ENCODE results near the gene CFAP161. TPM values are rescaled to one million over a fixed set of nuclear protein-coding genes. Genes with fewer than 3 reads are reported as not detected.

Gene CFAP161
- total and polyA plus RNA-seq, 3 donors from 2014 or later = 4.6 to 19.7 (median 8.7) TPM

GRCh38 chr15:81182756-81183438 is 48.8 kb downstream of the CFAP161 start:
- Histone ChIP-seq H3K36me3 (ENCODE audit: low read depth, missing control alignments) (no peaks in the 10 kb centered on the region), H3K27ac (peak overlapping the region; percentile 25 to 79), H3K4me1 (peaks cover 8% of the 10 kb centered on the region), H3K4me3 (peak overlapping the region; percentile 19 to 43), H3K27me3 (no peaks in the 10 kb centered on the region), H3K9me3 (no peaks in the 10 kb centered on the region)
- peak; percentile 48 for DNase-seq
- intact Hi-C loops (cut with DNase I; ENCODE audit: low total_unique reads) = no loop called here
- no peak for TF ChIP-seq POLR2A (IDR thresholded peaks at IDR 0.05)
- peak in 1 of 3 experiments; percentile 14 for TF ChIP-seq CTCF (IDR thresholded peaks at IDR 0.05)
- 39 to 40% methylated on average over 9 to 13 of the region's 13 CpGs for WGBS, 2 donors

- no peak for DNase-seq
- no peaks in the 10 kb centered on the region for H3K36me3 ChIP-seq (ENCODE audit: low read depth, missing control alignments)
- peaks cover 8% of the 10 kb centered on the region for H3K4me1 ChIP-seq
- H3K27ac ChIP-seq = peak overlapping the region in 1 of 2 donors; percentile 79
- H3K4me3 ChIP-seq = peak overlapping the region; percentile 19 to 43
- no peaks in the 10 kb centered on the region for H3K9me3 ChIP-seq
- H3K27me3 ChIP-seq = no peaks in the 10 kb centered on the region
- TF ChIP-seq POLR2A (IDR thresholded peaks at IDR 0.05) = no peak
- TF ChIP-seq CTCF (IDR thresholded peaks at IDR 0.05) = no peak
- intact Hi-C loops (cut with DNase I; ENCODE audit: low total_unique reads) = no loop called here
- WGBS, 2 donors = 70 to 78% methylated on average over 4 of the region's 4 CpGs
Measured at GRCh38 chr15:81183439-81183775, 49.3 kb downstream of the CFAP161 start.

- Histone ChIP-seq H3K4me1 (peaks cover 8% of the 10 kb centered on the region), H3K9me3 (no peaks in the 10 kb centered on the region), H3K4me3 (no peak overlapping the region), H3K36me3 (ENCODE audit: low read depth, missing control alignments) (no peaks in the 10 kb centered on the region), H3K27ac (peak overlapping the region in 1 of 2 donors; percentile 79), H3K27me3 (no peaks in the 10 kb centered on the region)
- 73 to 80% methylated on average over 4 to 5 of the region's 5 CpGs for WGBS, 2 donors
- TF ChIP-seq POLR2A (IDR thresholded peaks at IDR 0.05) = no peak
- intact Hi-C loops (cut with DNase I; ENCODE audit: low total_unique reads) = no loop called here
- DNase-seq = no peak
Measured at GRCh38 chr15:81184188-81184587, 50.1 kb downstream of the CFAP161 start.

- Histone ChIP-seq H3K27me3 (no peaks in the 10 kb centered on the region), H3K9me3 (no peaks in the 10 kb centered on the region), H3K27ac (peak overlapping the region in 1 of 2 donors; percentile 30), H3K4me1 (peaks cover 20% of the 10 kb centered on the region), H3K36me3 (ENCODE audit: low read depth, missing control alignments) (no peaks in the 10 kb centered on the region), H3K4me3 (no peak overlapping the region)
- 78 to 84% methylated on average over 5 of the region's 5 CpGs for WGBS, 2 donors
- TF ChIP-seq POLR2A (IDR thresholded peaks at IDR 0.05) = no peak
- TF ChIP-seq CTCF (IDR thresholded peaks at IDR 0.05) = no peak
- intact Hi-C loops (cut with DNase I; ENCODE audit: low total_unique reads) = no loop called here
- DNase-seq = no peak
Measured at GRCh38 chr15:81185631-81186295, 51.7 kb downstream of the CFAP161 start.

GRCh38 chr15:81188354-81188753 is 54.3 kb downstream of the CFAP161 start:
- peak overlapping the region in 1 of 2 donors; percentile 6 for H3K27ac ChIP-seq
- no peaks in the 10 kb centered on the region for H3K27me3 ChIP-seq
- no peaks in the 10 kb centered on the region for H3K36me3 ChIP-seq (ENCODE audit: low read depth, missing control alignments)
- no peak overlapping the region for H3K4me3 ChIP-seq
- TF ChIP-seq POLR2A (IDR thresholded peaks at IDR 0.05) (no peak), CTCF (IDR thresholded peaks at IDR 0.05) (no peak)
- DNase-seq = no peak
- peaks cover 12% of the 10 kb centered on the region for H3K4me1 ChIP-seq
- H3K9me3 ChIP-seq = no peaks in the 10 kb centered on the region
- WGBS, 2 donors = 91 to 94% methylated on average over 8 of the region's 8 CpGs
- intact Hi-C loops (cut with DNase I; ENCODE audit: low total_unique reads) = no loop called here
